Astrocyte (in vitro differentiated cells and primary cell): ENCODE results near the gene ITPKA. TPM values are rescaled to one million over a fixed set of nuclear protein-coding genes. Genes with fewer than 3 reads are reported as not detected.

Experiments
- DNase-seq: peaks from one replicate; pipeline ENCODE4 v3.0.0-alpha.2; 2010; ENCODE audit warnings: low read depth
- FAIRE-seq: peaks from 2 replicates; lab custom pipeline; 2011; peaks lifted over from hg19 to GRCh38; lab: Jason Lieb, UNC
- H2AFZ ChIP-seq: 2 replicates; pipeline ENCODE4 v1.6.0; 2012; ENCODE audit warnings: low read depth, low read length, inconsistent platforms
- H3K27ac ChIP-seq: 2 replicates; pipeline ENCODE4 v1.5.1; 2011; ENCODE audit warnings: low read depth, low read length, inconsistent platforms
- H3K27me3 ChIP-seq: 2 replicates; pipeline ENCODE4 v1.6.0; 2011; ENCODE audit warnings: low read length, inconsistent platforms; ENCODE audit not compliant: insufficient read depth
- H3K36me3 ChIP-seq: 2 replicates; pipeline ENCODE4 v1.5.1; 2011; ENCODE audit warnings: low read length, inconsistent platforms; ENCODE audit not compliant: insufficient read depth
- H3K4me1 ChIP-seq: 2 replicates; pipeline ENCODE4 v1.5.1; 2011; ENCODE audit warnings: low read length, inconsistent platforms; ENCODE audit not compliant: insufficient read depth
- H3K4me2 ChIP-seq: 2 replicates; pipeline ENCODE4 v1.6.0; 2012; ENCODE audit warnings: low read length, inconsistent platforms
- H3K4me3 ChIP-seq: 2 replicates; pipeline ENCODE4 v1.5.1; 2011; ENCODE audit warnings: low read depth, mild to moderate bottlenecking, low read length, inconsistent platforms; ENCODE audit not compliant: insufficient read depth
- H3K79me2 ChIP-seq: 2 replicates; pipeline ENCODE4 v1.6.0; 2012; ENCODE audit warnings: mild to moderate bottlenecking, low read length, inconsistent platforms; ENCODE audit not compliant: insufficient read depth
- H3K9ac ChIP-seq: 2 replicates; pipeline ENCODE4 v1.6.0; 2012; ENCODE audit warnings: mild to moderate bottlenecking, low read length, inconsistent platforms
- H3K9me3 ChIP-seq: 2 replicates; pipeline ENCODE4 v1.5.1; 2012; ENCODE audit warnings: low read depth, mild to moderate bottlenecking, low read length, inconsistent platforms; ENCODE audit not compliant: insufficient read depth
- H4K20me1 ChIP-seq: 2 replicates; pipeline ENCODE4 v1.6.0; 2012; ENCODE audit warnings: low read length, inconsistent platforms; ENCODE audit not compliant: insufficient read depth
- H3K27ac Mint-ChIP-seq: one replicate; pipeline ENCODE4 v1.8.0; 2021; ENCODE audit warnings: mild to moderate bottlenecking, mixed read lengths; ENCODE audit not compliant: unreplicated experiment
- H3K27me3 Mint-ChIP-seq: one replicate; pipeline ENCODE4 v1.8.0; 2021; ENCODE audit warnings: low read depth, mixed read lengths; ENCODE audit not compliant: unreplicated experiment
- H3K36me3 Mint-ChIP-seq: one replicate; pipeline ENCODE4 v1.8.0; 2021; ENCODE audit warnings: low read depth, mixed read lengths; ENCODE audit not compliant: unreplicated experiment
- H3K4me1 Mint-ChIP-seq: one replicate; pipeline ENCODE4 v1.8.0; 2021; ENCODE audit warnings: low read depth, mixed read lengths; ENCODE audit not compliant: unreplicated experiment
- H3K4me3 Mint-ChIP-seq: one replicate; pipeline ENCODE4 v1.8.0; 2021; ENCODE audit warnings: mild to moderate bottlenecking, moderate library complexity, mixed read lengths; ENCODE audit not compliant: unreplicated experiment
- H3K9me3 Mint-ChIP-seq: one replicate; pipeline ENCODE4 v1.8.0; 2021; ENCODE audit warnings: mild to moderate bottlenecking, mixed read lengths; ENCODE audit not compliant: unreplicated experiment
- CTCF ChIP-seq: IDR thresholded peaks from 2 replicates; pipeline ENCODE4 v1.5.1; 2011; ENCODE audit warnings: low read depth, mild to moderate bottlenecking, inconsistent platforms, low read length, moderate library complexity; ENCODE audit not compliant: insufficient read depth
- EZH2 ChIP-seq: IDR thresholded peaks from 2 replicates; pipeline ENCODE4 v1.6.1; 2012; ENCODE audit warnings: mild to moderate bottlenecking, low read length, inconsistent platforms; ENCODE audit not compliant: insufficient read depth
- total RNA-seq: library from RNA; stranded (reverse); gene quantifications from 2 replicates; pipeline ENCODE4 v1.2.1, GENCODE V29; 2021

The ITPKA gene
- total RNA-seq, 1 donor from 2014 or later: 1.2 TPM

- FAIRE-seq: no peak
- H3K36me3 ChIP-seq: no peaks in the 10 kb centered on the region
- TF ChIP-seq EZH2: no peak
- no peak for TF ChIP-seq CTCF
- Mint-ChIP-seq H3K4me3 (no peak overlapping the region), H3K27ac (peak overlapping the region; percentile 81), H3K36me3 (peaks cover 14% of the 10 kb centered on the region), H3K4me1 (no peaks in the 10 kb centered on the region), H3K27me3 (peaks cover 55% of the 10 kb centered on the region), H3K9me3 (peaks cover 2% of the 10 kb centered on the region)
- peak overlapping the region; percentile 45 for H2AFZ ChIP-seq
- peaks cover 14% of the 10 kb centered on the region for H3K4me1 ChIP-seq
- no peak overlapping the region for H3K27ac ChIP-seq
- peak overlapping the region; percentile 36 for H3K4me3 ChIP-seq
- peaks cover 35% of the 10 kb centered on the region for H3K27me3 ChIP-seq
- peak overlapping the region; percentile 73 for H3K4me2 ChIP-seq
- H3K79me2 ChIP-seq: no peaks in the 10 kb centered on the region
- H4K20me1 ChIP-seq: no peaks in the 10 kb centered on the region
- no peak for DNase-seq
- H3K9me3 ChIP-seq: no peaks in the 10 kb centered on the region
- no peak overlapping the region for H3K9ac ChIP-seq
Measured at GRCh38 chr15:41512940-41513505, 19.3 kb downstream of the ITPKA start.

- peaks cover 49% of the 10 kb centered on the region for H3K27me3 Mint-ChIP-seq
- peak; percentile 27 for TF ChIP-seq EZH2
- TF ChIP-seq CTCF: no peak
- Histone ChIP-seq H2AFZ (peak within 1 kb of the TSS; percentile 45), H3K9ac (no peak within 1 kb of the TSS), H3K36me3 (no peaks in the 10 kb centered on the region), H3K27ac (no peak within 1 kb of the TSS), H3K4me3 (peak within 1 kb of the TSS; percentile 36), H3K79me2 (no peaks in the 10 kb centered on the region), H3K4me2 (peak within 1 kb of the TSS; percentile 73), H4K20me1 (no peaks in the 10 kb centered on the region), H3K9me3 (no peaks in the 10 kb centered on the region), H3K27me3 (peaks cover 34% of the 10 kb centered on the region), H3K4me1 (peaks cover 14% of the 10 kb centered on the region)
- H3K4me3 Mint-ChIP-seq: no peak within 1 kb of the TSS
- H3K27ac Mint-ChIP-seq: peak within 1 kb of the TSS; percentile 81
- no peak for FAIRE-seq
- H3K9me3 Mint-ChIP-seq: peaks cover 2% of the 10 kb centered on the region
- no peaks in the 10 kb centered on the region for H3K4me1 Mint-ChIP-seq
- no peak for DNase-seq
- peaks cover 14% of the 10 kb centered on the region for H3K36me3 Mint-ChIP-seq
Measured at GRCh38 chr15:41513506-41514227, 20.0 kb downstream of the ITPKA start, which contains the start of gene LTK. LTK (minus strand) TSS chr15:41513827; CDS start chr15:41513709, 118 bp downstream.
